Heart right ventricle (tissue), 16 donors: ENCODE measurements around the gene LARP4. TPM values are rescaled to one million over a fixed set of nuclear protein-coding genes. Genes with fewer than 3 reads are reported as not detected.
A peak's percentile ranks its signal among the peaks of the same experiment; 100 is the strongest.

Source experiments
- ATAC-seq, 8 donors: fragments of 200-7000 bp; cut with Tn5 transposase; one replicate each; pipeline ENCODE4 v1.9.1; 2020; ENCODE audit warnings: mild to moderate bottlenecking in 8 of 8, moderate library complexity in 8 of 8, moderate number of reproducible peaks in 1 of 8
- DNase-seq, 2 donors: peaks; one replicate each; pipeline ENCODE4 v3.0.0-alpha.2; 2020
- H3K27ac ChIP-seq, 10 donors: fragments of 200-600 bp; sonication (generic) in 2 of 10; one replicate each; pipeline versions ENCODE4 v1.5.0 to v1.8.0; 2020 to 2022; ENCODE audit warnings: mild to moderate bottlenecking in 3 of 10
- H3K27me3 ChIP-seq, 7 donors: fragments of 200-600 bp; one replicate each; pipeline ENCODE4 v1.8.0; 2021 to 2022; ENCODE audit warnings: mild to moderate bottlenecking in 2 of 7
- H3K36me3 ChIP-seq, 9 donors: fragments of 200-600 bp; sonication (generic) in 1 of 9; one replicate each; pipeline versions ENCODE4 v1.5.0 to v1.8.0; 2020 to 2022; ENCODE audit warnings: mild to moderate bottlenecking in 2 of 9
- H3K4me1 ChIP-seq, 9 donors: fragments of 200-600 bp; sonication (generic) in 1 of 9; one replicate each; pipeline versions ENCODE4 v1.5.0 to v1.8.0; 2020 to 2022; ENCODE audit warnings: mild to moderate bottlenecking in 4 of 9
- H3K4me3 ChIP-seq, 10 donors: fragments of 200-600 bp; sonication (generic) in 2 of 10; one replicate each; pipeline versions ENCODE4 v1.5.0 to v1.8.0; 2020 to 2022; ENCODE audit warnings: mild to moderate bottlenecking in 7 of 10, moderate library complexity in 2 of 10
- H3K9me3 ChIP-seq, 11 donors: fragments of 200-600 bp in 10 of 11; sonication (generic) in 2 of 11; one replicate each; pipeline versions ENCODE4 v1.5.0 to v1.8.0; 2013 to 2022; ENCODE audit warnings: mild to moderate bottlenecking in 2 of 11, control low read depth in 1 of 11, moderate library complexity in 1 of 11
- WGBS, 2 donors: extraction: QIAGEN DNeasy Blood & Tissue Kit; methylation state at CpG; one replicate each; pipeline ENCODE4 v1.1.7; 2013; ENCODE audit warnings: inconsistent platforms in 1 of 2; 5-methylcytosine and 5-hydroxymethylcytosine counted together
- intact Hi-C, 10 donors: fragments of 100-400 bp; cut with DNase I; formaldehyde crosslinking; loops; one replicate each; pipeline versions ENCODE4 v1.11.1 to v1.14.2; 2022
- polyA plus RNA-seq, 2 donors: library from polyadenylated mRNA; stranded (reverse); fragments of 200-250 nt; gene quantifications; one replicate each; pipeline ENCODE4 v1.2.3, GENCODE V29; 2013
- total RNA-seq, 10 donors: library from RNA; stranded (reverse); fragmentation: NEBNext Ultra II Directional in 3 of 10; extraction: Animal tissue kit (Norgen Biotek cat#: 25700) in 3 of 10; gene quantifications; one replicate each; pipeline versions ENCODE4 v1.2.1 to v1.2.4, GENCODE V29; 2021 to 2023
- TF ChIP-seq, protein P1 (sequence below), 9 donors: fragments of 200-600 bp; sonication (generic) in 2 of 9; IDR thresholded peaks; one replicate each; pipeline versions ENCODE4 v1.5.0 to v1.8.0; 2021 to 2022; ENCODE audit warnings: antibody characterized with exemption in 9 of 9, mild to moderate bottlenecking in 5 of 9, moderate library complexity in 1 of 9
- donor health status: Arrhythmogenic right ventricular cardiomyopathy.
- donor health status: ischemic (EF 13 %, LVEDD 7.1; RV severe dilation, severe dysfunction).
- donor health status: healthy with polysubstance abuse.
- donor health status: DM: no; HTN: yes; CAD: no.
- donor health status: DM: no; HTN: no; CAD: no.
- donor health status: ischemic (EF 25% LVEDD 6.9; RV normal size, moderate dysfunction).
- donor health status: ischemic (EF 25% LVEDD 5.7; RV mildly dilated, moderate dysfunction).
- donor health status: healthy.
- donor health status: DM: yes; HTN: yes; CAD: no.
- donor health status: Ischemic cardiomyopathy.
- donor health status: ischemic (EF 35%, LVEDD 5.7; RV mildly dilated, moderate dysfunction).
- donor health status: nonischemic (EF 11% LVEDD 7.7; RV severe dilation, severe dysfunction).
- donor health status: DM: yes; HTN: yes; CAD: no.
- donor health status: PGD.
- donor health status: ischemic (EF 29% LVEDD 5.4; RV normal size, mild dysfunction).
- donor health status: nonischemic (EF 23%, LVEDD 6.1; RV moderate dilation, normal function).

Gene LARP4
- total and polyA plus RNA-seq, 12 donors: 6.9 to 75.7 (median 58.4) TPM

DNA sequence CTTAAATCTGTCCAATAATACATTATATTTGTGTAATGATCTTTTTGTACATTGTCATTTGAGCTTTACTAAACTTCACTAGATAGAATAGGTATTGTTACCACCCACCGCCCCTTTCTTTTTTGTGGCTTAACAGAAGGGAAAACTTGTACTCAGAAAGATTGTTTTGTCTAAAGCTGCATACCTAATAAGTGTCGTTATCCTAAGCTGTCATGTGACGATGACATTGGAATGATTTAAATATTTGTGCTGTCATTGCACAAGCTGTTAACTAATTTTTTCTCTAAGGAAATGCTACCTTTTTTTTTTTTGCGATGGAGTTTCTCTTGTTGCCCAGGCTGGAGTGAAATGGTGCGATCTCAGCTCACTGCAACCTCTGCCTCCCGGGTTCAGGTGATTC, 107.7 kb downstream of the LARP4 start:
- Histone ChIP-seq H3K27me3 (no peaks in the 10 kb centered on the region), H3K4me1 (peaks cover 4 to 61% (median 54%) of the 10 kb centered on the region in 9 donors), H3K9me3 (no peaks in the 10 kb centered on the region), H3K4me3 (no peak overlapping the region), H3K36me3 (no peaks in the 10 kb centered on the region), H3K27ac (peak overlapping the region in 4 of 10 donors; percentile 1 to 46 (median 9))
- ATAC-seq (no peak), DNase-seq (no peak)
- intact Hi-C loops: loop anchor here in 6 of 10 donors (5.0 to 10.0 kb wide), 5 partner anchors 59 to 226 kb away; no protein-coding TSS in a partner anchor
- 66 to 70% methylated on average over 6 of the region's 6 CpGs for WGBS, 2 donors
- TF ChIP-seq, protein P1, sequence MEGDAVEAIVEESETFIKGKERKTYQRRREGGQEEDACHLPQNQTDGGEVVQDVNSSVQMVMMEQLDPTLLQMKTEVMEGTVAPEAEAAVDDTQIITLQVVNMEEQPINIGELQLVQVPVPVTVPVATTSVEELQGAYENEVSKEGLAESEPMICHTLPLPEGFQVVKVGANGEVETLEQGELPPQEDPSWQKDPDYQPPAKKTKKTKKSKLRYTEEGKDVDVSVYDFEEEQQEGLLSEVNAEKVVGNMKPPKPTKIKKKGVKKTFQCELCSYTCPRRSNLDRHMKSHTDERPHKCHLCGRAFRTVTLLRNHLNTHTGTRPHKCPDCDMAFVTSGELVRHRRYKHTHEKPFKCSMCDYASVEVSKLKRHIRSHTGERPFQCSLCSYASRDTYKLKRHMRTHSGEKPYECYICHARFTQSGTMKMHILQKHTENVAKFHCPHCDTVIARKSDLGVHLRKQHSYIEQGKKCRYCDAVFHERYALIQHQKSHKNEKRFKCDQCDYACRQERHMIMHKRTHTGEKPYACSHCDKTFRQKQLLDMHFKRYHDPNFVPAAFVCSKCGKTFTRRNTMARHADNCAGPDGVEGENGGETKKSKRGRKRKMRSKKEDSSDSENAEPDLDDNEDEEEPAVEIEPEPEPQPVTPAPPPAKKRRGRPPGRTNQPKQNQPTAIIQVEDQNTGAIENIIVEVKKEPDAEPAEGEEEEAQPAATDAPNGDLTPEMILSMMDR (IDR thresholded peaks at IDR 0.05): no peak

DNA sequence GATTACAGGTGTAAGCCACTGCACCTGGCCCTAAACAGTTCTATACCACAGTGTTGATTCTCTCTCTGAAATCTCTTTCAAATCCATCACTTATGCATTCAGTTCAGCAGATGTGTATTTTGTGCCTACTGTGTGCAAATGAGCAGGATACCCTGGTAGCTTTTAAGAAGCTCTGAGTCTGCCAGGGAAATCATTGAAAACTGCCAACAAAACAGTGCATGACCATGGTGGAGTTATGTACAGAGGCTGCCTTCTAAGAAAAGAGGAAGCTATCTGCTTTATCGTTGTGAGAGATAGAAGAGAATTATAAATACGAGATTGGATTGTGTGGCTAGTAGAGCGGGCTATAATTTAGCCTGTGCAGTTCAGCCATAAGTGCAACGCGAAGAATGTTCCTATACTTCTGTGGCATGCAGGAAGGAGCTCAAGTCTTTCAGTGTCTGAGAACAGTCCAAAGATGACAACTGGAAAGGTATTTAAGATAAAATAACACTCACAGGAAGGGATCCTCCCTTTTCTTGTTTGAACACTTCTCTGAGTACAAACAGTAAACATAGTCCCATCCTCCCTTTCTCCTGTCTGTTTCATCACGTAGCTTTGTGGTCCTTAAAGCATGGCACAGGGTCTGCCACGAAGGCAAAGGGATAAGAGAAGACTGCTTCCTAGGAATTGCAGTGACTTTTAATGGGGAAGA, 108.4 kb downstream of the LARP4 start:
- intact Hi-C loops: loop anchor here in 6 of 10 donors (5.0 to 10.0 kb wide), 5 partner anchors 58 to 226 kb away; no protein-coding TSS in a partner anchor
- H3K36me3 ChIP-seq: no peaks in the 10 kb centered on the region
- no peaks in the 10 kb centered on the region for H3K9me3 ChIP-seq
- no peak for ATAC-seq
- TF ChIP-seq, protein P1 (IDR thresholded peaks at IDR 0.05): no peak
- H3K4me1 ChIP-seq: peaks cover 4 to 68% (median 58%) of the 10 kb centered on the region in 9 donors
- no peaks in the 10 kb centered on the region for H3K27me3 ChIP-seq
- peak overlapping the region in 2 of 10 donors; percentile 1 to 7 for H3K27ac ChIP-seq
- no peak overlapping the region for H3K4me3 ChIP-seq
- DNase-seq: no peak
- 45 to 51% methylated on average over 7 of the region's 7 CpGs for WGBS, 2 donors

DNA sequence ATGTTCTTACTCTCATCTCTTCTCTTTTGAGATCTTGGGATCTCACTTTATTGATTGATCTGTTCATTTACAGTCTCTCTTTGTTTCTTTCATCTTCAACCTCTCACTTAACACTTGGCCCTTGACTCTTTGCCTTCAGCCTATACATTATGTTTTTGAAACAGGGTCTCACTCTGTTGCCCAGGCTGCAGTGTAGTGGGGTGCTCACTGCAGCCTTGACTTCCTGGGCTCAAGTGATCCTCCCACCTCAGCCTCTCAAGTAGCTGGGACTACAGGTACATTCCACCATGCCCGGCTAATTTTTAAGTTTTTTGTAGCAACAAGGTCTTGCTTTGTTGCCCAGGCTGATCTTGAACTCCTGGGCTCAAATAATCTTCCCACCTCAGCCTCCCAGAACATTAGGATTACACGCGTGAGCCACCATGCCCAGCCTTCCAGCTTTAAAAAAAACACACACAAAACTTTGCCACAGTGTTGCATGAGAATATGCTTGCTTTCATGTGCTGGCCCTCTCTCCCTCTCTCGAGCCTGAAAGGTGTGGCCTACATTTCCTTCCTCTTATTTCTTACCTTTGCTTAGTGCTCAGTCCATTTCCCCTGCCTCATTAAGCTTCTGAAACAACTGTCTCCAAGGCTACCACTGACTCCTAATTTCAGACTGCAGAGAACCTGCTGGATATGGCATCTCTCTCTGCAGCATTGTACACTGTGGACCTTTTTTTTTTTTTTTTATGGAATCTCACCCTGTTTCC, 114.0 kb downstream of the LARP4 start:
- Histone ChIP-seq H3K4me3 (no peak overlapping the region), H3K27ac (peak overlapping the region in 2 of 10 donors; percentile 37 to 82), H3K9me3 (no peaks in the 10 kb centered on the region), H3K27me3 (no peaks in the 10 kb centered on the region), H3K36me3 (no peaks in the 10 kb centered on the region), H3K4me1 (peaks cover 3 to 80% (median 58%) of the 10 kb centered on the region in 9 donors)
- TF ChIP-seq, protein P1 (IDR thresholded peaks at IDR 0.05): no peak
- ATAC-seq (no peak), DNase-seq (no peak)
- intact Hi-C loops: loop anchor here in 1 of 10 donors (5.0 kb wide), 1 partner anchor 43 kb away; no protein-coding TSS in a partner anchor
- WGBS, 2 donors: 81 to 83% methylated on average over 4 of the region's 4 CpGs

DNA sequence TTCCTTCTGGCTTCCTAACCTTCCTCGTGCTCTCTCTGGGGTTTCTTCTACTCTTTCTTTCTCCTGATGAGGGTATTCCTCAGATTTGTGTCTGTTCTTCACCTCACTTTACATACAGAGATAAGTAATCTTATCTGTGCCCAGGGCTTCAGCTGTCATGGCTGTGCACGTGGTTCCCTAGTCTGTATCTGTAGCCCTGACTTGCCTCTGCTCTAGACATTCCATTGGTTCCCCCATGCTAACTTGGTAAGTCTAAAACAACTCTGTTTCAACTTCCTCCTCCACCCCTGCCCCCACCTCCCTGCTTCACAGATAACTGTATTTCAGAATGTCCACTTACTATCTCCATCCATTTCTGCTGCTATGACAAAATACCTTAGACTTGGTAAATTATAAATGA, 114.9 kb downstream of the LARP4 start:
- ATAC-seq: peak in 2 of 8 donors; percentile 26 to 36
- Histone ChIP-seq H3K4me1 (peaks cover 3 to 81% (median 58%) of the 10 kb centered on the region in 9 donors), H3K36me3 (no peaks in the 10 kb centered on the region), H3K27ac (peak overlapping the region in 1 of 10 donors; percentile 82), H3K9me3 (no peaks in the 10 kb centered on the region), H3K4me3 (no peak overlapping the region), H3K27me3 (no peaks in the 10 kb centered on the region)
- TF ChIP-seq, protein P1 (IDR thresholded peaks at IDR 0.05): no peak
- no peak for DNase-seq
- intact Hi-C loops: no loop called here
- 50 to 55% methylated on average over 2 of the region's 2 CpGs for WGBS, 2 donors
